Measurements from ENCODE around the gene POLR2A.
A peak's percentile ranks its signal among the peaks of the same experiment; 100 is the strongest.

The POLR2A gene

GRCh38 chr17:7484067-7484918, at the start of gene POLR2A:
POLR2A (plus strand) TSS chr17:7484366.
- peak within 1 kb of the TSS; percentile 100 for H3K27ac ChIP-seq (ENCODE audit: low read length)
- H3K4me2 ChIP-seq (ENCODE audit: insufficient read depth, low read length): peak within 1 kb of the TSS; percentile 80
- H3K4me3 ChIP-seq (ENCODE audit: low read depth in 1 of 2, low read length in 2 of 2): peak within 1 kb of the TSS; percentile 70 to 85
- ATAC-seq (ENCODE audit: insufficient read depth, low read depth): peak; percentile 66
- peak within 1 kb of the TSS; percentile 87 for H2AFZ ChIP-seq (ENCODE audit: low read depth, low read length)
- TF ChIP-seq EZH2 (IDR thresholded peaks at IDR 0.05; ENCODE audit: borderline replicate concordance, low read depth, low read length, severe bottlenecking): no peak
- no peak for TF ChIP-seq CTCF (IDR thresholded peaks at IDR 0.05; ENCODE audit: borderline replicate concordance, extremely low read depth, low read length, poor library complexity, severe bottlenecking)
- H4K20me1 ChIP-seq (ENCODE audit: insufficient read depth, low read length): peaks cover 39% of the 10 kb centered on the region
- peak within 1 kb of the TSS; percentile 98 for H3K9ac ChIP-seq (ENCODE audit: low read depth, low read length)
- H3K79me2 ChIP-seq (ENCODE audit: insufficient read depth, low read length): peaks cover 60% of the 10 kb centered on the region
- peaks cover 59% of the 10 kb centered on the region for H3K4me1 ChIP-seq (ENCODE audit: insufficient read depth, low read length)
- peak; percentile 97 for DNase-seq
- H3K9me3 ChIP-seq (ENCODE audit: insufficient read depth, low read length, severe bottlenecking): no peaks in the 10 kb centered on the region
- peaks cover 21% of the 10 kb centered on the region for H3K36me3 ChIP-seq (ENCODE audit: insufficient read depth, low read length)
- H3K27me3 ChIP-seq (ENCODE audit: insufficient read depth, low read length, poor library complexity): no peaks in the 10 kb centered on the region

GRCh38 chr17:7435676-7436555, 48.2 kb upstream of the POLR2A start:
- Histone ChIP-seq H3K9ac (ENCODE audit: low read depth, low read length) (peak overlapping the region; percentile 64), H3K27me3 (ENCODE audit: insufficient read depth, low read length, poor library complexity) (no peaks in the 10 kb centered on the region), H3K9me3 (ENCODE audit: insufficient read depth, low read length, severe bottlenecking) (no peaks in the 10 kb centered on the region), H3K36me3 (ENCODE audit: insufficient read depth, low read length) (peaks cover 4% of the 10 kb centered on the region; the same call in 1 of the 2 replicates), H3K4me1 (ENCODE audit: insufficient read depth, low read length) (peaks cover 17% of the 10 kb centered on the region), H3K27ac (ENCODE audit: low read length) (peak overlapping the region; percentile 77), H3K79me2 (ENCODE audit: insufficient read depth, low read length) (peaks cover 15% of the 10 kb centered on the region), H3K4me2 (ENCODE audit: insufficient read depth, low read length) (peak overlapping the region; percentile 90), H4K20me1 (ENCODE audit: insufficient read depth, low read length) (no peaks in the 10 kb centered on the region), H2AFZ (ENCODE audit: low read depth, low read length) (peak overlapping the region; percentile 86), H3K4me3 (ENCODE audit: low read depth in 1 of 2, low read length in 2 of 2) (peak overlapping the region; percentile 72 to 82)
- DNase-seq (peak; percentile 53), ATAC-seq (ENCODE audit: insufficient read depth, low read depth) (peak; percentile 32)
- TF ChIP-seq CTCF (IDR thresholded peaks at IDR 0.05; ENCODE audit: borderline replicate concordance, extremely low read depth, low read length, poor library complexity, severe bottlenecking) (peak; percentile 41), EZH2 (IDR thresholded peaks at IDR 0.05; ENCODE audit: borderline replicate concordance, low read depth, low read length, severe bottlenecking) (no peak)

- peak overlapping the region; percentile 90 for H3K4me2 ChIP-seq (ENCODE audit: insufficient read depth, low read length)
- DNase-seq (peak; percentile 57), ATAC-seq (ENCODE audit: insufficient read depth, low read depth) (peak; percentile 46)
- peaks cover 4% of the 10 kb centered on the region; the same call in 1 of the 2 replicates for H3K36me3 ChIP-seq (ENCODE audit: insufficient read depth, low read length)
- H4K20me1 ChIP-seq (ENCODE audit: insufficient read depth, low read length): no peaks in the 10 kb centered on the region
- H3K4me1 ChIP-seq (ENCODE audit: insufficient read depth, low read length): peaks cover 17% of the 10 kb centered on the region
- H3K27me3 ChIP-seq (ENCODE audit: insufficient read depth, low read length, poor library complexity): no peaks in the 10 kb centered on the region
- peak overlapping the region in 1 of 2 experiments; percentile 82; a peak in 2 of 4 replicates for H3K4me3 ChIP-seq (ENCODE audit: low read depth in 1 of 2, low read length in 2 of 2)
- no peak overlapping the region for H2AFZ ChIP-seq (ENCODE audit: low read depth, low read length)
- H3K79me2 ChIP-seq (ENCODE audit: insufficient read depth, low read length): peaks cover 15% of the 10 kb centered on the region
- TF ChIP-seq CTCF (IDR thresholded peaks at IDR 0.05; ENCODE audit: borderline replicate concordance, extremely low read depth, low read length, poor library complexity, severe bottlenecking) (peak; percentile 53), EZH2 (IDR thresholded peaks at IDR 0.05; ENCODE audit: borderline replicate concordance, low read depth, low read length, severe bottlenecking) (no peak)
- H3K27ac ChIP-seq (ENCODE audit: low read length): no peak overlapping the region; the same call in 1 of the 2 replicates
- no peaks in the 10 kb centered on the region for H3K9me3 ChIP-seq (ENCODE audit: insufficient read depth, low read length, severe bottlenecking)
- peak overlapping the region; percentile 64 for H3K9ac ChIP-seq (ENCODE audit: low read depth, low read length)
Measured at GRCh38 chr17:7436556-7437368, 47.4 kb upstream of the POLR2A start.
